Measurements from ENCODE around the gene SRF.

The SRF gene

DNA sequence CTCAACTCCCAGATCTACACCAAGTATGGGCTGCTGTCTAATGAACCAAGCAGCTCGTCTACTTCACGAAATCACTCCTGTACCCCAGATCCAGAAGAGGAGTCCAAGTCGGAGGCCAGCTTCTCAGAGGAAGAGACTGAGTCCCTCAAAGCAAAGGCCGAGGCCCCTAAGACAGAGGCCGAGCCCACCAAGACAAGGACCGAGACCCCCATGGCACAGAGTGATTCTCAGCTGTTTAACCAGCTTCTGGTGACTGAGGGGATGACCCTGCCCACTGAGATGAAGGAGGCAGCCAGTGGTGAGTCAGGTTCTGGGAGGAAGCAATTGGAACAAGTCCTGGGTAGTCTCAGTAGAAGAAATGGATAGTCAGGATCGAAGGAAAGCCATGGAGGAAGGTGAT is 16.8 kb downstream of the SRF start:
- TF ChIP-seq, protein P1, sequence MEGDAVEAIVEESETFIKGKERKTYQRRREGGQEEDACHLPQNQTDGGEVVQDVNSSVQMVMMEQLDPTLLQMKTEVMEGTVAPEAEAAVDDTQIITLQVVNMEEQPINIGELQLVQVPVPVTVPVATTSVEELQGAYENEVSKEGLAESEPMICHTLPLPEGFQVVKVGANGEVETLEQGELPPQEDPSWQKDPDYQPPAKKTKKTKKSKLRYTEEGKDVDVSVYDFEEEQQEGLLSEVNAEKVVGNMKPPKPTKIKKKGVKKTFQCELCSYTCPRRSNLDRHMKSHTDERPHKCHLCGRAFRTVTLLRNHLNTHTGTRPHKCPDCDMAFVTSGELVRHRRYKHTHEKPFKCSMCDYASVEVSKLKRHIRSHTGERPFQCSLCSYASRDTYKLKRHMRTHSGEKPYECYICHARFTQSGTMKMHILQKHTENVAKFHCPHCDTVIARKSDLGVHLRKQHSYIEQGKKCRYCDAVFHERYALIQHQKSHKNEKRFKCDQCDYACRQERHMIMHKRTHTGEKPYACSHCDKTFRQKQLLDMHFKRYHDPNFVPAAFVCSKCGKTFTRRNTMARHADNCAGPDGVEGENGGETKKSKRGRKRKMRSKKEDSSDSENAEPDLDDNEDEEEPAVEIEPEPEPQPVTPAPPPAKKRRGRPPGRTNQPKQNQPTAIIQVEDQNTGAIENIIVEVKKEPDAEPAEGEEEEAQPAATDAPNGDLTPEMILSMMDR (conservative IDR thresholded peaks at IDR 0.05): no peak
- no peak overlapping the region for H3K27ac ChIP-seq

DNA sequence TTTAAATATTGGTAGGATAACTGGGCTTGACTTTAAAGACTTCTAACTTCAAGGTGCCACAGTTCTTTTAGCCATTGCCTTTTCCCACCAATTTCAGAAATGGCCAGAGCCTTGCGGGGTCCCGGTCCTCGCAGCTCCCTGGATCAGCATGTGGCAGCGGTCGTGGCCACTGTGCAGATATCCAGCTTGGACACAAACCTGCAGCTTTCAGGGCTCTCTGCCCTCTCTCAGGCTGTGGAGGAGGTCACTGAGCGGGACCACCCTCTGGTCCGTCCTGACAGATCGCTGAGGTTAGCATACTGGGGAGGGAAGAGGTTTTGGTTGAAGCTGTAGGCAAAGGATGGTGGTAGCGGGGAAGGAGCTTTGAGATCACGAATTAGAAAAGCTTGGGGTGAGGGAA is 17.4 kb downstream of the SRF start:
- H3K27ac ChIP-seq: no peak overlapping the region
- TF ChIP-seq, protein P1 (conservative IDR thresholded peaks at IDR 0.05): no peak

DNA sequence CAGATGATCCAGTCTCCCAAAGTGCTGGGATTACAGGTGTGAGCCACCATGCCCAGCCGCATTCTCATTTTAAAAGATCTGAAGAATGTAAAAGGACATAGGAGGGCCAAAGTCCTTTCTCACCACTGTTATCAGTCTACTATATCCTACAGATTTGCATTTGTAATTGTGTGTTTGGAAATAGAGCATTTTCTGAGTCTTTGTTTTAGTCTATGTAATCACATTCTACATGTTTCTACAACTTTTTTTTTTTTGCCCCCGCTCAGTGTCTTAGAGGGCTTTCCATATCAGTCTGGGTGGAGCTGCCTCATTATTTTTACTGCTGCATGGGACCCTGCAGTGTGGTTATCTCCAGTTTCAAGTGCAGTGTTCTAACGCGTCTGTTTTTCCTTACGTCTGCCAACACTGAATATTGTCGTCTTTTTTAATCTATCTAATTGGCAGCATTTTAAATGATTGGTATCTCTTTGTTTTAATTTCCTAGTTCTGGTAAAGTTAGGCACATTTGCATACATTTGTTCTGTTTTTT is 18.8 kb downstream of the SRF start:
- TF ChIP-seq, protein P1 (conservative IDR thresholded peaks at IDR 0.05): no peak
- H3K27ac ChIP-seq: no peak overlapping the region

DNA sequence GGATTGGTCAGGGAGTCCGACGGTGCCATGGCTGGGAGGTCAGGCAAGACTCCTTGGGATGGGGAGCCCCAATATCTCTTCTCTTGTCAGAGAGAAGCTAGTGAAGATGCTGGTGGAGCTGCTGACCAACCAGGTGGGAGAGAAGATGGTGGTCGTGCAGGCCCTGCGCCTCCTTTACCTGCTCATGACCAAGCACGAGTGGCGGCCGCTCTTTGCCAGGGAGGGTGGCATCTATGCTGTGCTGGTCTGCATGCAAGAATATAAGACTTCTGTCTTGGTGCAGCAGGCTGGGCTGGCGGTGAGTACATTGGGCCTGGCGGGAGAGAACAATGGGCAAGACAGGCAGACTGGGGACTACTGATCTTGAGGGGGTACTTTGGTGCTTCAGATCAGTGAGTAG is 21.8 kb downstream of the SRF start:
- H3K27ac ChIP-seq: no peak overlapping the region
- TF ChIP-seq, protein P1 (conservative IDR thresholded peaks at IDR 0.05): no peak

DNA sequence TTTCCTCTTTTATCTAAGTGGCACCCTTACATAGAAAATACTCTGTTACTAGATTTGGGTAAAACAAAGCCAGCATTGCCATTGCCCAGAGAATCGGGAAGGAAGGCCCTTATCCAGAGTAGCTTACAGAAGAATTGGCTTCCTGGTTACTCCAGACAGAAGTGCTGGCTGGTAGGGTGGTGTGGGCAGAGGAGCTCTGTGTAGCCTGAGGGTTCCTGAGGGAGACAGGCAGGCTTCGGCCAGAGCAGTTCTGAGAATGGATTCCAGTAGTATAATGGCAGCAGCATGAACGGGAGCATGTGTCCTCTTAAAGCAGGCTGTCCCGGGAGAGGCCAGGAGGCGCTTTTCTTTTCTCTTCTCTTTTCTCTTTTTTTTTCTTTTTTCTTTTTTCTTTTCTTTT is 22.9 kb downstream of the SRF start:
- H3K27ac ChIP-seq: no peak overlapping the region
- TF ChIP-seq, protein P1 (conservative IDR thresholded peaks at IDR 0.05): no peak

DNA sequence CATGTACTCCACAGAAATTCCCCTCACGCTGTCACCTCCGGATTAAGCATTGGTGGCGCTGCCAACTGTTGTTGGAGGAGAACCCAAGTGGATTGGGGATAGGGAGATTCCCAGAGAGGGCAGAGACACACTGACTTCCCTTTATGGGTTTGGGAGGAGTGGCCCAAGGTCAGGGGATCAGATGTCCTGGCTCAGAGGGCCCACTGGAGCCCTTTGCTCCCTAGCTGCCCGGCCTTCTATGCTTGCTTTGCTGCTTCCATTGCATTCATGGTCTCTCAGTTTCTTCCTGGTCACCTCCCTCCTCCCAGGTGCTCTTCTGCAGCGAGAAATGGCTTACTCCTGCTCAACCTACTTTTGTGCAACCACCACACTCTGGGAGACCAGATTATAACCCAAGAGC is 25.3 kb downstream of the SRF start:
- TF ChIP-seq, protein P1 (conservative IDR thresholded peaks at IDR 0.05): no peak
- H3K27ac ChIP-seq: no peak overlapping the region

DNA sequence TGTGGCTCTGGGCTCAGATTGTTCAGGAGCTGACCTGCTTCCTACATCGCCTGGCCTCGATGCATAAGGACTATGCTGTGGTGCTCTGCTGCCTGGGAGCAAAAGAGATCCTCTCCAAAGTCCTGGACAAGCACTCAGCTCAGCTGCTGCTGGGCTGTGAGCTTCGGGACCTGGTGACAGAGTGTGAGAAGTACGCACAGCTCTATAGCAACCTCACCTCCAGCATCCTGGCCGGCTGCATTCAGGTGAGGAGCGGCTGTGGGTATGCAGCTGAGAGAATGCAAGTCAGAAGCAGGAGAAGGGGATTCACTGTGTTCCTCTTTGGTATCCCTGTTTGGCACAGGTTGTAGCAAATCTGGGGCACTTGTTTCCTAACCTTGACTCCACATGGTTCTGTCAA is 28.8 kb downstream of the SRF start:
- TF ChIP-seq, protein P1 (conservative IDR thresholded peaks at IDR 0.05): no peak
- no peak overlapping the region for H3K27ac ChIP-seq
